Caco-2 (cell line): ENCODE results near the gene SCAMP4. TPM values are rescaled to one million over a fixed set of nuclear protein-coding genes. Genes with fewer than 3 reads are reported as not detected.

Source experiments
- BruUV-seq: library from RNA; stranded (reverse); fragments of 400-500 nt; replicated peaks from 2 replicates; lab custom pipeline; 2021; lab: Mats Ljungman, UMichigan
- CTCF ChIA-PET: fragments of 300-600 bp; sonication (Branson Sonifier 250); formaldehyde crosslinking; loops from one replicate; lab custom pipeline; 2022; ENCODE audit warnings: antibody characterized with exemption; lab: Charles Lee
- POLR2A ChIA-PET: fragments of 300-600 bp; sonication (Branson Sonifier 250); formaldehyde crosslinking; loops from one replicate; lab custom pipeline; 2022; ENCODE audit warnings: antibody characterized with exemption; lab: Charles Lee
- DNase-seq, 2 experiments: peaks; one replicate each; pipeline versions ENCODE4 v3.0.0 to v3.0.0-alpha.2; 2020 to 2022
- H3K27me3 ChIP-seq: replicated peaks from 2 replicates; pipeline ENCODE4 v1.6.0; 2011; ENCODE audit warnings: low read length; ENCODE audit not compliant: control insufficient read depth, insufficient read depth
- H3K36me3 ChIP-seq: 2 replicates; pipeline ENCODE4 v1.5.1; 2011; ENCODE audit warnings: low read length; ENCODE audit not compliant: control insufficient read depth, insufficient read depth
- H3K4me1 ChIP-seq: fragments of 250-450 bp; sonication (Bioruptor Pico); 2 replicates; pipeline ENCODE4 v1.5.1; 2020; ENCODE audit warnings: mild to moderate bottlenecking
- H3K4me3 ChIP-seq: 2 replicates; pipeline ENCODE4 v1.5.1; 2011; ENCODE audit warnings: low read depth, mild to moderate bottlenecking, control low read depth, low read length
- H3K9me3 ChIP-seq: fragments of 250-450 bp; sonication (Bioruptor Pico); 2 replicates; pipeline ENCODE4 v1.5.1; 2020; ENCODE audit warnings: mild to moderate bottlenecking, moderate library complexity
- H3K27ac Mint-ChIP-seq: one replicate; pipeline ENCODE4 v1.8.0; 2022; ENCODE audit warnings: mixed read lengths; ENCODE audit not compliant: unreplicated experiment
- H3K27me3 Mint-ChIP-seq: one replicate; pipeline ENCODE4 v1.8.0; 2022; ENCODE audit warnings: mixed read lengths; ENCODE audit not compliant: insufficient read depth, unreplicated experiment
- H3K36me3 Mint-ChIP-seq: one replicate; pipeline ENCODE4 v1.8.0; 2022; ENCODE audit warnings: mild to moderate bottlenecking, mixed read lengths; ENCODE audit not compliant: insufficient read depth, unreplicated experiment
- H3K4me1 Mint-ChIP-seq: one replicate; pipeline ENCODE4 v1.8.0; 2022; ENCODE audit warnings: low read depth, mixed read lengths; ENCODE audit not compliant: unreplicated experiment
- H3K4me3 Mint-ChIP-seq: one replicate; pipeline ENCODE4 v1.8.0; 2022; ENCODE audit warnings: mild to moderate bottlenecking, moderate library complexity, mixed read lengths; ENCODE audit not compliant: unreplicated experiment
- H3K9me3 Mint-ChIP-seq: one replicate; pipeline ENCODE4 v1.8.0; 2022; ENCODE audit warnings: mixed read lengths; ENCODE audit not compliant: unreplicated experiment
- CTCF ChIP-seq, 2 experiments: fragments of 200-600 bp in 1 of 2; IDR thresholded peaks; 1 replicate in 1 of 2; 2 replicates in 1 of 2; pipeline versions ENCODE4 v1.5.1 to v1.8.0; 2011 to 2022; ENCODE audit warnings: antibody characterized with exemption in 1 of 2, control low read depth in 1 of 2, inconsistent platforms in 1 of 2, low read depth in 1 of 2, low read length in 1 of 2, mild to moderate bottlenecking in 1 of 2, moderate library complexity in 1 of 2; ENCODE audit not compliant: insufficient read depth in 1 of 2, severe bottlenecking in 1 of 2, unreplicated experiment in 1 of 2
- intact Hi-C: fragments of 100-400 bp; cut with micrococcal nuclease; formaldehyde crosslinking; loops from one replicate; pipeline ENCODE4 v1.10.0; 2022; ENCODE audit not compliant: unreplicated experiment
- total RNA-seq: library from RNA; stranded (reverse); gene quantifications from 2 replicates; pipeline ENCODE4 v1.2.3, GENCODE V29; 2022

Gene SCAMP4
- total RNA-seq, 1 experiment from 2014 or later, result 84.1 TPM

GRCh38 chr19:1968279-1969175, 63.3 kb downstream of the SCAMP4 start:
- Mint-ChIP-seq H3K27me3 (no peaks in the 10 kb centered on the region), H3K36me3 (peaks cover 18% of the 10 kb centered on the region), H3K4me1 (no peaks in the 10 kb centered on the region), H3K4me3 (no peak overlapping the region), H3K9me3 (no peaks in the 10 kb centered on the region), H3K27ac (no peak overlapping the region)
- TF ChIP-seq CTCF (IDR thresholded peaks at IDR 0.05; ENCODE audit: insufficient read depth in 1 of 2, low read depth in 1 of 2, low read length in 1 of 2, severe bottlenecking in 1 of 2, unreplicated experiment in 1 of 2), result no peak
- CTCF ChIA-PET, result no interaction called here
- Histone ChIP-seq H3K27me3 (no peaks in the 10 kb centered on the region), H3K9me3 (no peaks in the 10 kb centered on the region), H3K4me3 (no peak overlapping the region), H3K36me3 (no peaks in the 10 kb centered on the region), H3K4me1 (no peaks in the 10 kb centered on the region)
- DNase-seq, result no peak
- POLR2A ChIA-PET, result no interaction called here
- BruUV-seq, result no TSS peak
- intact Hi-C loops, result no loop called here

- Mint-ChIP-seq H3K4me3 (no peak overlapping the region), H3K4me1 (no peaks in the 10 kb centered on the region), H3K36me3 (peaks cover 24% of the 10 kb centered on the region), H3K27ac (no peak overlapping the region), H3K9me3 (no peaks in the 10 kb centered on the region), H3K27me3 (no peaks in the 10 kb centered on the region)
- TF ChIP-seq CTCF (IDR thresholded peaks at IDR 0.05; ENCODE audit: insufficient read depth in 1 of 2, low read depth in 1 of 2, low read length in 1 of 2, severe bottlenecking in 1 of 2, unreplicated experiment in 1 of 2), result no peak
- Histone ChIP-seq H3K4me1 (no peaks in the 10 kb centered on the region), H3K27me3 (no peaks in the 10 kb centered on the region), H3K4me3 (no peak overlapping the region), H3K36me3 (no peaks in the 10 kb centered on the region), H3K9me3 (no peaks in the 10 kb centered on the region)
- CTCF ChIA-PET, result no interaction called here
- intact Hi-C loops, result no loop called here
- POLR2A ChIA-PET, result no interaction called here
- BruUV-seq, result no TSS peak
- no peak for DNase-seq
Measured at GRCh38 chr19:1969176-1970002, 64.2 kb downstream of the SCAMP4 start.

- H3K9me3 Mint-ChIP-seq, result no peaks in the 10 kb centered on the region
- BruUV-seq, result no TSS peak
- no peaks in the 10 kb centered on the region for H3K9me3 ChIP-seq
- no peaks in the 10 kb centered on the region for H3K4me1 ChIP-seq
- H3K36me3 Mint-ChIP-seq, result peaks cover 24% of the 10 kb centered on the region
- no peaks in the 10 kb centered on the region for H3K36me3 ChIP-seq
- ChIA-PET CTCF (no interaction called here), POLR2A (no interaction called here)
- intact Hi-C loops, result no loop called here
- no peak overlapping the region for H3K4me3 Mint-ChIP-seq
- H3K27me3 ChIP-seq, result no peaks in the 10 kb centered on the region
- no peaks in the 10 kb centered on the region for H3K4me1 Mint-ChIP-seq
- no peak for DNase-seq
- H3K27ac Mint-ChIP-seq, result no peak overlapping the region
- no peak for TF ChIP-seq CTCF (IDR thresholded peaks at IDR 0.05; ENCODE audit: insufficient read depth in 1 of 2, low read depth in 1 of 2, low read length in 1 of 2, severe bottlenecking in 1 of 2, unreplicated experiment in 1 of 2)
- H3K27me3 Mint-ChIP-seq, result no peaks in the 10 kb centered on the region
- no peak overlapping the region for H3K4me3 ChIP-seq
Measured at GRCh38 chr19:1970003-1970805, 65.0 kb downstream of the SCAMP4 start.
